Measurements from ENCODE around the gene OLA1.

OLA1 gene

GRCh38 chr2:174063492-174064092, 184.7 kb downstream of the OLA1 start:
- no peak for DNase-seq (ENCODE audit: low read depth)

- DNase-seq (ENCODE audit: low read depth) = no peak
These were observed 185.4 kb downstream of the OLA1 start for GRCh38 chr2:174062934-174063333.

DNA sequence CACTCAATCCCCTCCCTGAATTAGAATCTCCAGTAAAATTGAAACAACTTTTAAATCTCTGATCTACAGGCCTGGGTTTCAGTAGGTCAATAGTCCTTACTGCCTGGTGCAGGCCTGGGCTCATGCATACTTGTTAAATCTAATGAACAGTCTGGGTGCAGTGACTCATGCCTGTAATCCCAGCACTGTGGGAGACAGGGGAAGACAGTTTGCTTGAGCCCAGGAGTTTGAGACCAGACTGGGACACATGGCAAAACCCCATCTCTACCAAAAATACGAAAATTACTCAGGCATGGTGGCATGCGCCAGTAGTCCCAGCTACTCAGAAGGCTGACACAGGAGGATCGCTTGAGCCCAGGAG, 188.5 kb downstream of the OLA1 start:
- no peak for DNase-seq (ENCODE audit: low read depth)

GRCh38 chr2:174059178-174059883, 189.0 kb downstream of the OLA1 start:
- DNase-seq (ENCODE audit: low read depth) = no peak

GRCh38 chr2:174058456-174058855, 189.9 kb downstream of the OLA1 start:
- no peak for DNase-seq (ENCODE audit: low read depth)

DNA sequence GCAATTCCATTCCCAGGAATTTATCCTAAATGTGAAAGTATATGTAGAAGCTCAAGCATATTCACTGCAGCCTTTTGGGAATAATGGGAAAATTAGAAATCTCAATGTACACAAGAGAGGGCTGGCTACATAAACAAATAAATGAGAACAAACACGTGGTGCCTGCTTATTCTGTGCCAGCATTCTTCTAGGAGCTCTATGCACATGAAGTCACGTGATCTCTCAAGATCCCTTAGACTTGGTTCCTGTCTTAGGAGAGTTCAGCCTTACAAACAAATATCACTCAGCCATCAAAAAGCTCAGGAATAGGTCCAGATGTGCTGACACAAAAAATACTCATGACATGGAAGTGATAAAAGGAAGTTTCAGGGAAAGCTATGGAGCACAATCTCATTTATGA, 190.3 kb downstream of the OLA1 start:
- DNase-seq (ENCODE audit: low read depth) = no peak

DNA sequence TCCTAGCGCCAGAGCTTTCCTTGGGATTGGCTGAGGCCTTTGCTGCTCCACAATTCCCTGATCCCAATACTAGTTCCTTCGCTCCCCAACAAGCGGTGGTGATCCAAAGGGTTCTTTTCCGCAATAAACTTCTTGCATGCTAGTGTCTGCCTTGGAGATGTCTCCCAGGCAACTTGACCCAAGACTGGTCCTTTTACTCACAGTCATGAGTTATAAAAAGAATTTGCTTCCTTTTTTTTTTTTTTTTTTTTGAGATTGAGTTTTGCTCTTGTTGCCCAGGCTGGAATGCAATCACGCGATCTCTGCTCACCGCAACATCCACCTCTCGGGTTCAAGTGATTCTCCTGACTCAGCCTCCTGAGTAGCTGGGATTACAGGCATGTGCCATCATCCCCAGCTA, 193.4 kb downstream of the OLA1 start:
- no peak for DNase-seq (ENCODE audit: low read depth)

DNA sequence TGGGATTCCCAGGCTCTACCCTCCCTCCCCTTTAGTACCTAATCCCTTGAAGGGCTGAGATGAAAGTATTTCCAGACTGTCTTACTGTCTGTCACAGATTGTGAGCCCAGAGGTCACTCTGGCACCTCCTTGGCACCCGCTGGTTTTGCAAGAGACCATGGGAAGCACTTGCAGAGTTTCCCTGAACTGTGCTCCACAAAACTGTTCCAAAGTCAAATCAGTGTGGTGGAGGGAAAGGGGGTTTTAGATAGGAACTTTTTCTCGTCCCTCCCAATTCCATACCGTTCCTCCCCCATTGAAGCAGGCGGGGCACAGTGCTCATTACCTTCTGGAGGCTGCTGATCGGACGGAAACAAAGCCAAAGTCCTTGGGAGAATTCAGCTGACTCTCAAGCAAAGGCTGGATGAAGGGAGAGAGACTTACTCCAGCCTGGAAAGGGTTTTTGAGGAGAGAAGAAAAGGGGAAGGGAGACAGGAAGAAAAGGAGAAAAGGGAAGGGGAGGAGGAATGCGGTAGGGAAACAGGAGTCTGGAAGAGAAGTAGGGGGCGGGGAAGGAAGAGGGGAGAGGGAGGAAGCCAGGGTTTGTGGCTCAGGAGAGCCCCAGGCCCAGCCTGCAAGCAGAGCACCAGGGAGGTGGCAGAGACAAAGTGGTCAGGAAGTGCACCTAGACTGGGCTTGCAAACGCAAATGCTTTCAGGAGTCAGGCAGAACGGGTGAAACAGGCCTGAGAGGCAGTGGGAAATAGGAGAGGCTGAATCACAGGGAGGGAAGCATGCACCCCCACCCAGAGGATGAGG, 194.8 kb downstream of the OLA1 start:
- DNase-seq (ENCODE audit: low read depth) = no peak

DNA sequence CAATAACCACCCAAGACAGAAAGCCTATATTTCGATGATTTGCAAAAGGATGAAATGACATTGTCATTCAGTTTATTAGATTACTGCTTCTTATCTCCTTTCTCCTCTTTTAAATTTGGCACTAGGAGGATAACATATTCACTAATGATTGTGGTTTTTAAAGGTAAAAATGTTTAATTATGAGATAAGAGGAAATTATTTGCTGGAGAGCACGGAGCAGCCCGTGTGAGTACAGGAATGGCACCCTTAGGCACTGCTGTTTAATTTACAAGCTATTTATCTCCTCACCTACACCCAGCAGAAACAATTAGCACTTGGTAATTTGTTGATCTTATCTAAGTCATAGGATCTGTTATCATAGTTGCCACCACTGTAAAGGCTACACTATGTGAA, 195.8 kb downstream of the OLA1 start:
- no peak for DNase-seq (ENCODE audit: low read depth)

DNA sequence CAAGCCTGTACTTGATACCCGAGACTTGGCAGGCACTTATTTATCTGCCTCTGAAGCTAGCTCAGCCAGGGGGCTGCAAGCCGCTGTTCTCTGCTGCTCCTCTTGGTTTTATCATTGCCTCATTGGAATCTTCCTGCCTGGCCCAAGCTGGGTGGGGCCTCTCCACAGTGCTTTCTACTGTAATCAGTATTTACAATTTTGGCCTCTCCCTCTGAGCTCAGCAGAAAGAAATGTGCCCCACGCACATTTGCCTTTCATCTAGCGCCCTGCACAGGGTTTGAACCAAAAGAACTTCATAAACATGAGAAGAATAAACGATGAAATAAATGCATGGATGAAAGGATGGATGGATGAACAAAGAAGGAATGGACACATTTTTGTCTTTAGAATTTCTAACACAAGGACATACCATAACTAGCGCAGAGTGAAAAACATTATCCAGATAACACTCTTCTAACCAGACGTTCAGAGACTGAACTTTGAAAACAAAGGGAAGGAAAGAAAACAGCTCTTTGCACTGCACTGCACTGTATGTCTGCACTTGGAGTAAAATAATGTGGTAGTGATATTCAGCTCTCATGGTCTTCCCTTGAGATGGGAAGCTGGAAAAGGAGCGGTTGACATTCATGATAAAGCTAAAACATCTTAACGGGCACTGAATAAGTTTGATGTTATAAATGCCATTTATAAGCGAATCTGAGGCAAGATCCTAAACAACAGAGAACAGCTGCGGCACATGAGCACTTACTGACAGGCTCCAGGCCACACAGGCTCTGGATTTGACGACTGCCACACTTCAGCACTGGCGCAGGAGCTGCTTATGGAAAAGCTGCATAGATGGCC, 196.4 kb downstream of the OLA1 start:
- no peak for DNase-seq (ENCODE audit: low read depth)

DNA sequence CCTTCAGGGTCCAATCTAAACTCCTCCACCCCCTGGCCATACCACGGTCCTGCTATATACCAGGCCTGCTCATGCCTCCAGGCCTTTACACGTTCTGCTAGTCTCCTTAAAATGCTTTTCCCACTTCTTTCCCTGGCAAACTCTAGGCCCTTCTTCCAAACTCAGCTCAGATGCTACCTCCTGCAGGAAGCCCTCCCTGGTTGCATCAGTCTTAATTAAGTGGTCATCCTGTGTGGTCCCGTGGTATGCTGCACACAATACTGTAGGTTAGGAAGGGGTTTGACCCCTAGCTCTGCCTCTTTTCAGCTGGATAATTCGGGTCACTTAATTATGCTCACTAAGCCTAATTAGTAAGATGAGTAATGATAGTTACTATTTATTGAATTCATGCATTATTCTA, 197.3 kb downstream of the OLA1 start:
- no peak for DNase-seq (ENCODE audit: low read depth)

DNA sequence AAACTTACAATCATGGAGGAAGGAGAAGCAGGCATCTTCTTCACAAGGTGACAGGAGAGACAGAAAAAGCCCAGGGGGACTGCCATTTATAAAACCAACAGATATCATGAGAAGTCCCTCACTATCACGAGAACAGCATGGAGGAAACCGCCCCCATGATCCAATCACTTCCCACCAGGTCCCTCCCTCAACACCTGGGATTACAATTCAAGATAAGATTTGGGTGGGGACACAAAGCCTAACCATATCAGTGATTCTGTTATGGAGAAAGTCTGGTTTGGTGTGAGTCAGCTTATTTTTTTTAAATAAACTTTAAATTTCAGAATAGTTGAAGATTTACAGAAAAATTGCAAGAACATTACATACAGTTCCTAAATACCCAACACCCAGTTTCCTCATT, 198.4 kb downstream of the OLA1 start:
- DNase-seq (ENCODE audit: low read depth) = no peak

DNA sequence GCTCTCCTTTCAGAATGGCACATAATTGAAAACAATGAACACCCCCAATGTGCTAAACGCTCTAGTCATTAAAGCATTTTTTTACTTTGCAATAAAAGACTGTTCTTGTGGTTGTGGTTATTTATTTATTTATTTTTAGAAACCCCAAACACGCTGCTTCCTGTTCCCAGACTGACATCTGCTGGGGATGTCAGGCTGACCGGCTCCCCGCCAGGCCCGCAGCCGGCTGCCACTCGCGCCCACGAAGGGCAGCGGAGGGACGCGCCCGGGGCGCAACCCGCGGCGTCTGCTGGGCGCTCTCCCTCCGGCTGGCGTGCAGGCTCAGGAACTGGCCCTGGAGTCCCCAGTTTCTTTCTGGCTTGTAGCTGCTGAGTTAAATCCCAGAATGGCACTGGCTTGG, 200.1 kb downstream of the OLA1 start:
- DNase-seq (ENCODE audit: low read depth) = no peak

GRCh38 chr2:174047746-174048145, 200.6 kb downstream of the OLA1 start:
- DNase-seq (ENCODE audit: low read depth) = no peak

DNA sequence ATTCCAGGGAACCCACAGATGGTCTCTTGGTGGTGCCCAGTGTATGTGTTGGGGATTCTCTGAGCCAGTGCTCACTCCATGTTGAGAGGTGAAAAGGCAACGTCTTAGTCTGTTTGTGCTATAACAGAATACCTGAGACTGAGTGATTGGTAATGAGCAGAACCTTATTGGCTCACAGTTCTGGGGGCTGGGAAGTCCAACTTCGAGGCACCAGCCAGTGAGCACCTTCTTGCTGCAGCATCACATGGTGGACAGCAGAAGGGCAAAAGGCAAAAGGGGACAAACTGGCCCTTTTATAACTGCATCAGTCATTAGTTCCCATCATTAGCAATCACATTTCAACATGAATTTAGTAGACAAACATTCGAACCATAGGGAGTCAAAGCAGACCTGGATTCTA, 202.2 kb downstream of the OLA1 start:
- no peak for DNase-seq (ENCODE audit: low read depth)

GRCh38 chr2:174044556-174044955, 203.8 kb downstream of the OLA1 start:
- DNase-seq (ENCODE audit: low read depth) = no peak

DNA sequence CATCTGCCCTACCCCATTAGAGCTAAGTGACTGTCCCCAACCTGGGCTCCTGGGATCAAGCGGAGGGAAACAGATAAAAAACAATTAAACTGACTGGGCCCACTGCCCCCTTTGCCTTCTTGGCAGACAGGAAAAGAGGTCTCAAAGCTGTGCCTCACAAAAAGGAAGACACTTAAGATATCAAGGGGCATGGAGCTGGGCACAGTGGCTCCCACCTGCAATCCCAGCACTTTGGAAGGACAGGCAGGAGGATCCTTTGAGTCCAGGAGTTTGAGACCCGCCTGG, 208.0 kb downstream of the OLA1 start:
- no peak for DNase-seq (ENCODE audit: low read depth)

DNA sequence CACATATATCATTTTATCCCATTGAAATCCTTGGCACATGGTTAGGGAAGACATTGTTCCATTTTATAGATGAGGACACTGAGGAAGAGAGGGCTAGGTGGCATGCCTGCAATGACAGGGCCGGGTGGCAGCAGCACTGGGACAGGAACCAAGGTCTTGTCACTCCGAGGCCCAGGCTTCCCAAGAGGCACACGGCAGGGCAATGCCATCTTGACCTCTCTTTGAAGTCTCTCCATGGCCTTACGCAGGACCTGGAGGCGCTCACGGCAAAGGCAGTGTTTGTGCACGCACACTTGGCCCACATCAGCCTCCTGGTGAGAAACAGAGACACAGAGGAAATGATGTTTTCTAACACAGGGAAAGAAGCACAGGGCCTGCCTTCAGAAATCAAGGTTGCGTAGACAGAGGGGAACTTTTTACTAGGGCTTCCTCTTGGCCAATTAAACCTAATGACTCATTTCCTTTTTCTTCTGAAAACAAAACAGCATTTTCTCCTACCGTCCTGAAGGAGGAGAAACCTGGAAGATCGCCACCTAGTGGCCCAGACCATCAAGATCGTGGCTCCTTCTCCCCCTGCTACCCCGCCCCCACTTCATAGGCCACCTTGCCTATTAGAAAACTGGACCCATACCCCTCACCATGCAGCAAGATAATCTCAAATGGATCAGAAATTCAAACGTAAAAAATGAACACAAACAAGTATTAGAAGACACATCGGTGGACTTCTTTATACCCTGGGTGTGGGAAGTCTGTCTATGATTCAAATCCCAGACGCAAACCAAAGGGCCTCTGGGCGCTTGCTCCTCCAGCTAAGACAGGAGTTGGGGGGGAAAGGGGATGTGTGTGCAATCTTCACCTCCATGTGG, 208.5 kb downstream of the OLA1 start:
- peak; percentile 80 for DNase-seq (ENCODE audit: low read depth)

DNA sequence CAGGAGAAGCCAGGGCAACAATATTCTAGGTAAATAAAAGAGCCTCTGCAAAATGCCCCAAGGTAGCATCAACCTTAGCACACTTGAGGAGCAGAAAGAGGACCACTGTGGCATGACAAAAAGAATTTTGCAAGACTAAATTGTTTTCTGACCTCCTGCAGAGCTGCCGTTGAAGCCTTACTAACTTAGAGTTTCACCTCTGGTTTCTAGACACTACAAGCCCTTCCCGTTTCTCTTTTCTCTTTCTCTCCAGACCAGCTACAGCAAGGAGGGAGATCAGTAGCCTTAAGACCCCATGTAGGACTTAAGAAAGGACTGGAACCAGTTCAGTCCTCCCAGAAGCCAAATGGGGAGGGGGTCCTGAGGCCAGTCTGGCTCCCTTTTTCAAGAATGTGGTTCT, 209.9 kb downstream of the OLA1 start:
- no peak for DNase-seq (ENCODE audit: low read depth)

- DNase-seq (ENCODE audit: low read depth) = no peak
These were observed 211.5 kb downstream of the OLA1 start for GRCh38 chr2:174036825-174037224.

DNA sequence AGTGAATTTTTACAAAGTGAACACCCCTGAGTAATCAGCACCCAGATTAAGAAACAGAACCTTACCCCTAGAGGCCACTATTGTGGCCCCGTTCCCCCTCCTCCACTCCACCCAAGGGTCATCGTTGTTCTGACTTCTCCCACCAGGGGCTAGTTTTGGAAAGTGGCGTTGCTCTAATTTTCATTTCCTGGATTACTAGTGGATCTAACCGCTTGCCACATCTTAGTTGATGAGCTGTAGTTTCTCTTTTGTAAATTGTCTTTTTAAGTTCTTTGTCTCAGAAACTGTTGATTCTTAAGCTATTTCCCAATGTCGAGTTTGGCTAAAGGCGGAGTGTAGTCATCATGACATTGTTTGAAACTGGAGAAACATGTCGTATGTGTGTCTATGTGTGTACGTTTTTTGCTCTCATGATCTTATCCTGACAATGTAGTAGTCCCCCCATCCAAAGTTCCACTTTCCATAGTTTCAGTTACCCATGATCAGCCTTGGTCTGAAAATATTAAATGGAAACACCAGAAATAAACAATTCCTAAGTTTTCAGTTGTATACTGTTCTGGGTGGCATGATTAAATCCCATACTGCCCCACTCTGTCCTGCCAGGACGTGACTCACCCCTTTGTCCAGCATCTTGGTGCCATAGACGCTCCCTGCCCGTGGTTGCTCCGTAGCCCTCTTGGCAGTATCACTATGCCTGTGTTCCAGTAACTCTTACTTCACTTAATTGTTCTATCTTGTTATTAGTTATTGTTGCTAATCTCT, 212.2 kb downstream of the OLA1 start:
- no peak for DNase-seq (ENCODE audit: low read depth)
